Glutamatergic neuron (in vitro differentiated cells): ENCODE measurements around the gene TESPA1. TPM values are rescaled to one million over a fixed set of nuclear protein-coding genes. Genes with fewer than 3 reads are reported as not detected.

ENCODE experiments used
- DNase-seq: peaks from one replicate; pipeline ENCODE4 v3.0.0; 2022
- H3K27ac Mint-ChIP-seq: one replicate; pipeline ENCODE4 v1.8.0; 2020; ENCODE audit warnings: mild to moderate bottlenecking, mixed read lengths, inconsistent platforms; ENCODE audit not compliant: unreplicated experiment
- H3K27me3 Mint-ChIP-seq: one replicate; pipeline ENCODE4 v1.8.0; 2020; ENCODE audit warnings: mild to moderate bottlenecking, moderate library complexity, mixed read lengths, inconsistent platforms; ENCODE audit not compliant: unreplicated experiment
- H3K36me3 Mint-ChIP-seq: one replicate; pipeline ENCODE4 v1.8.0; 2020; ENCODE audit warnings: mild to moderate bottlenecking, mixed read lengths, inconsistent platforms; ENCODE audit not compliant: unreplicated experiment
- H3K4me1 Mint-ChIP-seq: one replicate; pipeline ENCODE4 v1.8.0; 2020; ENCODE audit warnings: mild to moderate bottlenecking, low read depth, mixed read lengths, inconsistent platforms; ENCODE audit not compliant: unreplicated experiment
- H3K4me3 Mint-ChIP-seq: one replicate; pipeline ENCODE4 v1.8.0; 2020; ENCODE audit warnings: mild to moderate bottlenecking, mixed read lengths, inconsistent platforms; ENCODE audit not compliant: unreplicated experiment
- H3K9me3 Mint-ChIP-seq: one replicate; pipeline ENCODE4 v1.8.0; 2020; ENCODE audit warnings: mild to moderate bottlenecking, moderate library complexity, mixed read lengths, inconsistent platforms; ENCODE audit not compliant: unreplicated experiment
- total RNA-seq: library from RNA; stranded (reverse); fragmentation: NEBNext Ultra II Directional; extraction: Animal tissue kit (Norgen Biotek cat#: 25700); gene quantifications from one replicate; pipeline ENCODE4 v1.2.1, GENCODE V29; 2021; ENCODE audit not compliant: unreplicated experiment
- TF ChIP-seq, protein P1 (sequence below): fragments of 200-600 bp; sonication (generic); IDR thresholded peaks from one replicate; pipeline ENCODE4 v1.5.0; 2021; ENCODE audit not compliant: partially characterized antibody, unreplicated experiment

Gene TESPA1
- total RNA-seq, 1 donor from 2014 or later, result not detected

DNA sequence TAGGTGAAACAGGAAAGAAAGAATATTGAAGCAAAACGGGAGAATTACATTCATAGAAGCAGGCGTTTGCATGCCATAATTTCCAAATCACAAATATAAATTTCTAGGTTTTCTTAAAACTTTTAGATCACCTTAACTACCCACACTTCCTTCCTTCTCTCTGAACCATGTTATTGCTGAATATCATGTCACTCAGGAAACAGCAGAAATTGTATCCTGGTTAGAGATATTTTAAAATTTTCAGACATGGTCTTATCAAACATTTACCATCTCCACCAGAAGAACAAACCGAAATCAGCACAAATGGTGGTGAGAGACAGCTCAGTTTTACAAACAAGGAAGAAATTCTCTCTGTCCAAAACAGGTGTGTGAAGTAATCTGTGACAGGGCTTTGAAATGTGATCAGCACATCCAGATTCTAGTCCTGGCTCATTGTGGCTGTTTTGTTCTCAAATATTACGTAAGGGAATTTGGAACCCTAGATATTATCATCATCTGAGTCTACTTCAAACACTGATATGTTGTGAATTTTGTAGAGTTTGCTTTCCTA, 16.3 kb downstream of the TESPA1 start:
- Mint-ChIP-seq H3K27me3 (peaks cover 1% of the 10 kb centered on the region), H3K27ac (no peak overlapping the region), H3K36me3 (no peaks in the 10 kb centered on the region), H3K4me3 (no peak overlapping the region), H3K4me1 (peaks cover 6% of the 10 kb centered on the region), H3K9me3 (peaks cover 2% of the 10 kb centered on the region)
- DNase-seq, result no peak
- TF ChIP-seq, protein P1, sequence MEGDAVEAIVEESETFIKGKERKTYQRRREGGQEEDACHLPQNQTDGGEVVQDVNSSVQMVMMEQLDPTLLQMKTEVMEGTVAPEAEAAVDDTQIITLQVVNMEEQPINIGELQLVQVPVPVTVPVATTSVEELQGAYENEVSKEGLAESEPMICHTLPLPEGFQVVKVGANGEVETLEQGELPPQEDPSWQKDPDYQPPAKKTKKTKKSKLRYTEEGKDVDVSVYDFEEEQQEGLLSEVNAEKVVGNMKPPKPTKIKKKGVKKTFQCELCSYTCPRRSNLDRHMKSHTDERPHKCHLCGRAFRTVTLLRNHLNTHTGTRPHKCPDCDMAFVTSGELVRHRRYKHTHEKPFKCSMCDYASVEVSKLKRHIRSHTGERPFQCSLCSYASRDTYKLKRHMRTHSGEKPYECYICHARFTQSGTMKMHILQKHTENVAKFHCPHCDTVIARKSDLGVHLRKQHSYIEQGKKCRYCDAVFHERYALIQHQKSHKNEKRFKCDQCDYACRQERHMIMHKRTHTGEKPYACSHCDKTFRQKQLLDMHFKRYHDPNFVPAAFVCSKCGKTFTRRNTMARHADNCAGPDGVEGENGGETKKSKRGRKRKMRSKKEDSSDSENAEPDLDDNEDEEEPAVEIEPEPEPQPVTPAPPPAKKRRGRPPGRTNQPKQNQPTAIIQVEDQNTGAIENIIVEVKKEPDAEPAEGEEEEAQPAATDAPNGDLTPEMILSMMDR, result no peak

DNA sequence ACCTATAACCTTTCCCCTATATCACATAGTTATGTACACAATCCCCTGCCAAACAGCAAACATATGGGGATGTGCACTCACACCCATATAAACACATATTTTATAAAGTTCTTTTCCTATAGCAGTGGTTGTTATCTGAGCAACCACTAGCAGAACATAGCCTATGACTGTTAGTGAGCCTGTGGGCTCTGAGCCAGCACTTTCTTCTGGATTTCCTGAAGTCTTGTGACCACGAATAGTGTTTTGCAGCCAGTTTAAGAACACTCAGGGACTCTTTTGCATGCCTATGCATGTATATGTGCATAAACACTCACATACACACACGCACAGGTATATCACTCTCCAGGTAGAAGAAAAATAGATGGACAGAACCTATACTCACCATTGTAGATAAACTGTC, 17.1 kb downstream of the TESPA1 start:
- DNase-seq, result no peak
- Mint-ChIP-seq H3K9me3 (peaks cover 2% of the 10 kb centered on the region), H3K4me3 (no peak overlapping the region), H3K4me1 (peaks cover 2% of the 10 kb centered on the region), H3K27ac (no peak overlapping the region), H3K27me3 (peaks cover 1% of the 10 kb centered on the region), H3K36me3 (no peaks in the 10 kb centered on the region)
- TF ChIP-seq, protein P1, result no peak

DNA sequence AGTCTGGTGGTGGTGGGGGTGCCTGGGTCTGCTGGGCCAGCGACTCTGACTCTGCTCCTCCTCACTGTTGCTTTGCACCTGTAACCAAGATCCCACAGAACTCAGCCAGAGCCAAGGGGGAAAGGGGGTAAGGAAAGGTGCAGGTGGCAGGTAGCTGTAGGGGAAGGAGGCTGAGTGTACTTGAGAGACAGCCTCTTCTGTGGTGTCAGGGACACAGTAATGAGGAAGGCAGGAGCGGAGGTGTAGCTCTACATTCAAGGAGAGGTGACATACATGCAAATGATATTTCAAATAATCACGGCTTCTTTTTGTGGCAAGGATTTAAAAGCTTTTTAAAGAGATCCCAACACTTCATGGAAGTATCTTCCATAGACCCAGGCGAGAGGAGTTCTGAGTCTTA, 23.4 kb downstream of the TESPA1 start:
- TF ChIP-seq, protein P1, result no peak
- Mint-ChIP-seq H3K9me3 (peaks cover 3% of the 10 kb centered on the region), H3K4me3 (no peak overlapping the region), H3K27ac (no peak overlapping the region), H3K36me3 (no peaks in the 10 kb centered on the region), H3K4me1 (peaks cover 8% of the 10 kb centered on the region), H3K27me3 (peaks cover 1% of the 10 kb centered on the region)
- no peak for DNase-seq

DNA sequence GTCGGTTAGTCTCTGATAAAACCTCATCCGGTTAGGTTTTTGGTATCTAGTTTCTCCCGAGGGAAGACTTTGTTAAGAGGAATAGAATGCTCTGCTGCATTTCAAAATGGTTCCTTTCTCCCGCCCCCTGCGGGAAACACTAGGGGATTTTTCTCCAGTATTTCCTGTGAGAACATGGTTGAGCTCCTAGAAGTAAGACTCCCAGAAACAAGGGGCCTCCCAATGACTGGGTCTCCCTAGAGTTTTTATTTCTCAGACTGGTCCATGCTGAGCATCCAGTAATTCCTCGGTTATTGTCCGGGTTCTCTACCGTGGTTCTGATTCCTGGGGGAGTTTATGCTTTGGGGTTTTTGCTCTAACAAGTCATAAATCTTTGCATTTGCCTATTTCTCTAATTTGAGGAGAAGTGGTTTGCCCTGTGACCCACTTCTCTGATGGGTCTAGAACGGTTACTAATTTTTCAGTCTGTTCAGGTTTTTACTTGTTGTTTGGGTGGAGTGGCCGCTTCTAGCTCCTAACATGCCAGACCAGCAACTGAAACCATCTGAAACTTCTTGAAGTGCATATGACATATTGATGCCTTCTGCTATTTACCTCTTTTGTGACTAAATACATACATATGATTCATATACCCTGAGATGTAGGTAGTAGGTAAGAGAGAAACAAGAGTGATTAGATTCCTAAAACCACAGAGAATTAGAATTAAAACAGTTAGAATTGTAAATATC, 25.1 kb downstream of the TESPA1 start:
- TF ChIP-seq, protein P1, result no peak
- no peaks in the 10 kb centered on the region for H3K27me3 Mint-ChIP-seq
- peaks cover 8% of the 10 kb centered on the region for H3K4me1 Mint-ChIP-seq
- H3K9me3 Mint-ChIP-seq, result peaks cover 3% of the 10 kb centered on the region
- no peak for DNase-seq
- no peak overlapping the region for H3K27ac Mint-ChIP-seq
- no peaks in the 10 kb centered on the region for H3K36me3 Mint-ChIP-seq
- H3K4me3 Mint-ChIP-seq, result no peak overlapping the region

DNA sequence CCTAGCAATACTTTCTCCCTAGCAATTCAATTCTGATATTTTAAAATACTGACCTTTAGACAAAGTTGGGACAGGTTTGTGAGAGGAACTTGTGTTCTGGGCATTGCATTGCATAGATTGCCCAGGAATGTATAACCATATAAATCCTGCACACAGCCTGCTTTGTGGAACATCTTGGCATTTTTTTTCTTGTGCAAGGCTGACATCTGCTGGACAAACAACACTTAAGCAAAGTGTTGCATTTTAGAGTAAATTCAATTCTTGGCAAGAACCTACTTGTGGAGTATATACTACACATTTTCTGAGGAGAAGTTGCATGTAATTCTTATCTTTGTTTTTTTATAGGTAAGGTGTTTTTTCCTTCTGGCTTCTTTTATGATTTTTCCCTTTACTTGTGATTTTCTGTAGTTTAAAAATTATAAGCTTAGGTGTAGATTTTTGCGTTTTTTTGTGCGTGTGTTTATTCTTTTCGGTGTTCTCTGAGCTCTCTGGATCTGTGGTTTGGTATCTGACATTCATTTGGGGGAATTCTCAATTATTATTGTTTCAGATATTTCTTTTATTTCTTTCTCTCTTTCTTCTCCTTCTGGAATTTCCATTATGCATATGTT, 26.4 kb downstream of the TESPA1 start:
- Mint-ChIP-seq H3K4me1 (peaks cover 8% of the 10 kb centered on the region), H3K36me3 (no peaks in the 10 kb centered on the region), H3K4me3 (no peak overlapping the region), H3K9me3 (peaks cover 2% of the 10 kb centered on the region), H3K27ac (no peak overlapping the region), H3K27me3 (no peaks in the 10 kb centered on the region)
- TF ChIP-seq, protein P1, result peak; percentile 49
- no peak for DNase-seq
